HG02642 (cell line): ENCODE results near the gene EIF5A.

Experiments used
- ATAC-seq: cut with Tn5 transposase; IDR thresholded peaks from one replicate; pipeline ENCODE4 v1.9.1; 2021; ENCODE audit warnings: mild to moderate bottlenecking; ENCODE audit not compliant: unreplicated experiment, poor library complexity

Gene EIF5A

GRCh38 chr17:7306911-7307685 lies at the start of gene EIF5A:
EIF5A (plus strand) TSS chr17:7307628; CDS start chr17:7309636, 2,008 bp downstream.
- ATAC-seq: peak; percentile 74

GRCh38 chr17:7258731-7259554 lies 48.5 kb upstream of the EIF5A start:
- ATAC-seq: no peak

- no peak for ATAC-seq
These were observed 47.9 kb upstream of the EIF5A start for GRCh38 chr17:7259555-7259889.

- ATAC-seq: no peak
These were observed 47.3 kb upstream of the EIF5A start for GRCh38 chr17:7260151-7260550.

GRCh38 chr17:7260651-7261378 lies 46.6 kb upstream of the EIF5A start:
- ATAC-seq: no peak

GRCh38 chr17:7261379-7262191 lies 45.8 kb upstream of the EIF5A start:
- ATAC-seq: no peak

- ATAC-seq: no peak
These were observed 45.1 kb upstream of the EIF5A start, which contains the start of gene CLDN7 for GRCh38 chr17:7262192-7262934. CLDN7 (minus strand) TSS chr17:7262478; CDS start chr17:7262043, 435 bp downstream.

- ATAC-seq: no peak
These were observed 44.3 kb upstream of the EIF5A start for GRCh38 chr17:7262935-7263800.

- ATAC-seq: no peak
These were observed 43.7 kb upstream of the EIF5A start for GRCh38 chr17:7263801-7264078.

GRCh38 chr17:7266784-7267183 lies 40.6 kb upstream of the EIF5A start:
- ATAC-seq: no peak

GRCh38 chr17:7279448-7279847 lies 28.0 kb upstream of the EIF5A start:
- no peak for ATAC-seq

GRCh38 chr17:7280519-7281073 lies 26.8 kb upstream of the EIF5A start:
- ATAC-seq: peak; percentile 65

GRCh38 chr17:7281074-7281952 lies 26.1 kb upstream of the EIF5A start, which contains the start of gene SLC2A4:
SLC2A4 (plus strand) TSS chr17:7281718; CDS start chr17:7281935, 217 bp downstream.
- ATAC-seq: peak; percentile 61

GRCh38 chr17:7281953-7282751 lies 25.3 kb upstream of the EIF5A start:
- ATAC-seq: no peak

- no peak for ATAC-seq
These were observed 24.6 kb upstream of the EIF5A start for GRCh38 chr17:7282752-7283321.
